IMR-90 (cell line): ENCODE results near the gene RHBDL1.

Experiments
- BHLHE40 ChIP-seq: fragments of 150-350 bp; IDR thresholded peaks from 2 replicates; pipeline ENCODE4 v1.6.1; 2016; ENCODE audit warnings: mild to moderate bottlenecking, low read depth, low read length
- CTCF ChIP-seq: conservative IDR thresholded peaks from 2 replicates; pipeline ENCODE4 v1.5.1; 2012; ENCODE audit warnings: mild to moderate bottlenecking, low read depth, low read length, improper control_type of control experiment
- FOS ChIP-seq: fragments of 150-350 bp; IDR thresholded peaks from 2 replicates; pipeline ENCODE4 v1.6.1; 2016; ENCODE audit warnings: low read depth, low read length
- MAFK ChIP-seq: IDR thresholded peaks from 2 replicates; pipeline ENCODE4 v1.6.1; 2012; ENCODE audit warnings: low read depth, low read length, improper control_type of control experiment
- POLR2A ChIP-seq: IDR thresholded peaks from 2 replicates; pipeline ENCODE4 v1.6.1; 2012; ENCODE audit warnings: mild to moderate bottlenecking, low read depth, low read length
- RAD21 ChIP-seq: IDR thresholded peaks from 2 replicates; pipeline ENCODE4 v1.6.1; 2012; ENCODE audit warnings: low read length, improper control_type of control experiment
- RFX5 ChIP-seq: IDR thresholded peaks from 2 replicates; pipeline ENCODE4 v1.8.0; 2012; ENCODE audit warnings: low read depth, mild to moderate bottlenecking, low read length, moderate library complexity
- USF2 ChIP-seq: fragments of 150-350 bp; IDR thresholded peaks from 2 replicates; pipeline ENCODE4 v1.6.1; 2017; ENCODE audit warnings: mild to moderate bottlenecking, antibody characterized with exemption, low read length, low read depth

- peak; percentile 35; the same call in 1 of the 2 replicates for TF ChIP-seq CTCF
- TF ChIP-seq MAFK: no peak
- TF ChIP-seq FOS: no peak
- TF ChIP-seq POLR2A: no peak
- TF ChIP-seq BHLHE40: no peak
- no peak for TF ChIP-seq USF2
- TF ChIP-seq RAD21: no peak
- TF ChIP-seq RFX5: no peak
Measured at GRCh38 chr16:685967-686366, 10.5 kb downstream of the RHBDL1 start.
